Kasumi-1 (cell line): ENCODE data around the gene IMMP2L.

Experiments
- DNase-seq, 2 experiments: peaks; one replicate each; lab custom pipeline; 2025; lab: John Stamatoyannopoulos, UW

The IMMP2L gene

GRCh38 chr7:111103136-111103535, 459.2 kb downstream of the IMMP2L start:
- no peak for DNase-seq

DNA sequence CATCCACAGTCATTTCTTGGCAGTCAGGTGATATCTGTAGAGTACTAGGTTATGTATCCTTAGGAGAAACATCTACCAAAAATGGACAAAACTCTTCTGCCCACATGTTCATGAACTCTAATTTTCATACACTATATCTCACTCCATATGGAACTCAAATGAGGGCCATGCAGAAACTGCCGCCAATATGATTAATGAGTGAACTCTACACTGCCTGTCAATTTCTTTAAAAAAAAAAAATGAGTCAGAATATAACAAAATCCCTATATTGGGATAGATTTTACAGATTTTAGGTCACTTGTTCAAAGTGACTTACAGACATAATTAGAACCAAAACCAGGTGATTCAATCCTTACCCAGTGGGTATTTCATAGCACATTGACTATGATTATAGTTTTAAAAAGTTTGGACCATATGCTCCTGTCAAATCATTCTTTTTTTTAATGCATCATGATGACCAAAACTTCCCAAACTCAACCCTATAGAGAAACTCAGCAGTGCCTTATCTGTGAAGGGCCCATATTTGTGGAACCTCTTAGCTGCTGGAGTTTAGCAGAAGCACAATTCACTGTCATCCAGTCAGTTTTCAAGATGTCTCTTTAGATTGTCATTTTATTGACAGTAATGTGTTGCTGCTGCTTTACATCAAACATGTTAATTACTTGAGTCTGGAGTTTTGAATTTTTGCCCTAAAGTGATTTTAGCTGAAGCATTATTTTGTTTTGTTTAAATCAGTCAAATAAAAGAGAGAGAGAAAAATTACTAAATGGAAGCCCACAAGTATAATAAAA, 460.2 kb downstream of the IMMP2L start:
- DNase-seq = no peak

DNA sequence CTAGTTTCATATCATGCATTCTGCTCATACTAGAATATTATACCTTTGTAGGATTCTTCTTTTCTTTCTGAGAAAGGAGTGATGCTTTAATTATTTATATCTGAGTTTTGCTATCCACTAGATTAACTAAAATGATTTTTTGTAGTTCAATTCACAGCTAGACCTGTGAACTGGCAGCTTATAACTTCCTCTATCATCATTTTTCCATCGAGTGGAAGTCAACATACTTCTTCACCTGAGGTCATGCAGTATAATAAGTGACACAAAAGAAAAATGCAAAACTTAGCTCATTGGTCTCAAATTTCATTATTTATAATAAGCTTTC, 463.4 kb downstream of the IMMP2L start:
- no peak for DNase-seq

- DNase-seq = peak; percentile 66 to 73
These were observed 464.0 kb downstream of the IMMP2L start for GRCh38 chr7:111098011-111098925.

DNA sequence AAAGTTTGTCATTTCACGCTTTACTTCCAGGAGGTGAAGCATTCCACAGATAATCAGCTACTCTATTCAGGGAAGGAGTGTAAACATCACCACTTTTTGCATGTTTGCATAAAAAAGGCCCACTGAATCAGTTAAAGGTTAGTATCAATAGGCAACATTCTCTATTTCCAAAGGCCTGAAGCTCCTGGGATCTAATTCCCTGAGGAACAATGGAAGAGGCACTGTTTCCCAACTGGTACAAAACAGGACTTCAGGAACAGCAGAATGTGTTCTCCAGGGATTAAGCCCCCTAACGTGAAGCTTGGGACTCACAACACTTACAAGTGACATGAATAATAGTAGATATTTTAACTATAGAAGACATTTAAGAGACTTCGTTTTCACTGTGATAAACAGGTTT, 465.3 kb downstream of the IMMP2L start:
- DNase-seq = no peak

DNA sequence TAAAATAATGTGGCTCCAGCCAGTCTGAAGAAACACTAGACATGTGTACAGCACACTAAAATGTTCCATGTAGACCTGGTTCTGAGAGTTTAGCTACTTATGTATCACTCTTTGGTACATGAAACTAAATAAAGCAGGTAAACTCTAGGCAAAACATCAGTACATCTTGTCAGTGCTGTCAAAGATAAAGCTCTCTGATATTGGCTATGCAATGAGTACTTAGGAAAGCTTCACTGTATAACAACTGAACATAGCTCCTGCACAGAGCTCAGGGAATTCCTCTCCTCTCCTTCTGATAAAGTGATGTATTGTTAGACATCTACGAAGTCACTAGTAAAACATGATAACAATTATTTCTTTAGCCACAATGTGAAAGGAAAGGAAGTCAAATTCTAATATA, 467.9 kb downstream of the IMMP2L start:
- no peak for DNase-seq

GRCh38 chr7:111093496-111093895, 468.8 kb downstream of the IMMP2L start:
- no peak for DNase-seq

GRCh38 chr7:111092406-111093236, 469.7 kb downstream of the IMMP2L start:
- no peak for DNase-seq

DNA sequence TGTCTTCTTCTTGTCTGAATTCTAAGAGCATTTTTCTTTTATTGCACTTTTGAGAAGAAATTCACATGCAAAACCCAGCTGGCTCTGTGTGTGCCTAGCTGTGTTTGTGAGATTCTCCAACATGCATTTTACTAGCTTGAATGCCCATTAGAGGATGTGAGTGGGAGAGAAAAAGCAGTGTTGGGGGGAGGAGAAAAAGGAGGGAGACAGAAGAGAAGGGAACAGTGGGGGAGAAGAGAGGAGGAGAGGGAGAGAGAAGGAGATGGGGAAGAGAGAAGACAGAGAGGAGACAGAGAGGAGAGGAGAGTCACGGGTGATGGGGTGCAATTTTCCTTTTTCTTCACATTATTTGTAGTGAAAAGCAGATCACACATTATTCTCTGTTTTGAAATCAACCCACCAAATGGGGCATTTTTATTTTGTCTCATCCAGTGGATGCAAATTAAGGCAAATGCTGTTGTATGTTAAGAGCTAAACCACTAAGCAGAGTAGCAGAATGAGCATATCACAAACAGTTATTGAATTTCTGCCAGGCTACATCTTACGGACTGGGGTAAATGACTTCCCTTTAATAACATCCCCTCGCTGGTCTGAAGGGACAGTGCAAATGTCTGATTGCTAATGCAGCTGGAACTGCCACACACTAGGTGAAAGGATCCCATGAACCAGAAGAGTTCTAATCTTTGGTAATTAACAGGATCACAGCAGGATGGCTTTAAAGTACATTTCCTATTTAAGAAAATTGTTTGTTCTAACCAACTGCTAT, 470.5 kb downstream of the IMMP2L start:
- no peak for DNase-seq

- DNase-seq = no peak
These were observed 471.4 kb downstream of the IMMP2L start, which contains the start of gene LRRN3 for GRCh38 chr7:111090846-111091245. TSS of gene LRRN3 (plus strand) at chr7:111091127. CDS start at chr7:111122773, 31,646 bp downstream.

GRCh38 chr7:111089822-111090426, 472.4 kb downstream of the IMMP2L start:
- DNase-seq = peak; percentile 64 to 75

- DNase-seq = no peak
These were observed 474.0 kb downstream of the IMMP2L start for GRCh38 chr7:111088328-111088727.

- DNase-seq = no peak
These were observed 475.8 kb downstream of the IMMP2L start for GRCh38 chr7:111086532-111086931.

- no peak for DNase-seq
These were observed 476.9 kb downstream of the IMMP2L start for GRCh38 chr7:111085356-111085755.

DNA sequence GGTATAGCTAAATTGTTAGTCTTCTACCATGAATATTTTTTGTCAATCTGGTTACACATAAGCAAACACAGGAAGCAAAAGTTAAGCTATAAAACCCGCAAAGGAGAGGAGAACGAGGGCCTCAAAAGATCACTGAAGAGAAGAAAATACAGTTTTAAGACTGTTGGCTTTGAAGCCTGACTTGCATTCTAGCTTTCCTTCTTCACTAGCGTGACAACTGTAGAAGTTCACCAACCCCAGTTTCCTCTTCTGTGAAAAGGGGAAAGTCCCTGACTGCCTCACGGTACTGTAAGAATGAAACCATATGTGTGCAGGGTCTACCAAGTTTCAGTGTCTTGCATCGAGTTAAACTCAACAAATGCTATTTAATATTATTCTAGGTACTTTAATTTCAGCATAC, 478.9 kb downstream of the IMMP2L start:
- DNase-seq = peak; percentile 81 to 89

DNA sequence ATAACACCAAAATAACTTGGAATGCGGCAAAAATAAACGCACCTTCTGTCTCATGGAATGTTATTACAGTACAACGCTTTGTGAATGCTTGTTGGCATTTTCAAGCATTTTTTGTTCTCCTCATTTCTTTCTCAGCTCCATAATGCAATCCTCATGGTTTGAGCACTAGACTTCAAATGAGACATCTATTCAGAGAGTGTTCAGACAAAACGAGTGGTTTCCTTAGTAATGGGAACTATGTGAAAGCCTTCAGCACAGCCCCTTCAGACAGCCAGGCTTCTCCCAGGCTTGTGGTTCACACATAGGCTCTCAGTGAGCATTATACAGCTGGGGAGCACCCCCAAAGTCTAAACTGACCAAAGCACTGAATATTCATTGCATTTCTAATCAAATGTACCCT, 479.9 kb downstream of the IMMP2L start:
- DNase-seq = no peak

DNA sequence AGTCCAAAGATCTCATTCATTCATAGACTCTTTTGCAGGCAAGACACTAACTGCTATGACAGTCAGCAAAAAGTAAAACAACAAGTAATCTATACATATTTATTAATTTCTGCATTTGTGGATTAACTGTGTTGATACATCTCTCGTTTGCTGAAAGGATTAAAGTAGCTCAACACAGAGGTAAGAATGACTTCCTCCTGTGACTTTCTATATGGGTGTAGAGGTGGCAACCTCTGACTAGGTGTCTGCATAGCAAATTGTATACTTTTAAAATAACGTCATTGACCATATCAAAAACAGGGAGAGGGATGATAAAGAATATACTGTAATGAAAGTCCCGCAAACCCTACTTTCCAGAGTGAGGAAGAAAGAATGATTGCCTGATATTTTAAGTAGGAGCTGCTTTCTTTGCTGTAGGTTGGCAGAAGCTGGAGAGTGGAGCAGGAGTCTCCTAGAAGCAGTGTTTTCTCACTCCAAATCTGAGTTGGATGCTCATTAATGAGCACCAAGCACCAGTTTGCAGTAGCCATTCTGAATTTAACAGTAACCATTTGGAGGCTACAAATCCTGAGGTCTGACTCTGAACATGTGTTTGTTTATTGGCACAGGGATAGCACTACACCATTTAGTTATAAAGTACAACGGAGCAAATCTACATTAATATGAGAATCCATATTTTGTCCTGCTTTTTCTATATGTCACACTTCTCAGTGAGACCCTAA, 480.6 kb downstream of the IMMP2L start:
- no peak for DNase-seq

GRCh38 chr7:111080495-111081105, 481.7 kb downstream of the IMMP2L start:
- DNase-seq = no peak

DNA sequence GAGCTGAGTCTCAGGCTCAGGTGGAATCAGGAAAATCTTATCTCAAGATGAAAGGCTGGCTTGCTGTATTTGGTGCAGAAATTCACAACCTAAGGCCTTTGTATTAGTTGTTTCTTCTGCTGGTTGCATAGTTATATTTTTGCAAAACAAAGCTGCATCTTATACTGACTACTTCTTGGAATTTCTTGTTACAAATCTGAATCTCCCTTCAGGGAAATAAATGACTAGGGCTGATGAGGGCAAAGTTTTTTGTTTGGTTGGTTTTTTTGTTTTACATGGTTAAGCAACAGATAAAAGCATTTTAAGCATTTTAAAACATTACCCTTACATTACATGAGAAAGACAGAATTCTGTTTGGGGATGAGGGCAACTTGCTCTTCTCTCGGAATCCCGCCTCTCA, 485.3 kb downstream of the IMMP2L start:
- DNase-seq = no peak

GRCh38 chr7:111076205-111076604, 486.1 kb downstream of the IMMP2L start:
- no peak for DNase-seq
